ENCODE data around the gene FBXO24.
"Not testable (repeated sequence)": the region's sequence is repeated elsewhere in the genome, so short reads cannot be mapped to it uniquely, and the experiment has no call there.

The FBXO24 gene

GRCh38 chr7:100546926-100547800 is 39.0 kb upstream of the FBXO24 start:
- Mint-ChIP-seq H3K4me3 (no peak overlapping the region), H3K27me3 (ENCODE audit: low read depth, poor library complexity) (peaks cover 6% of the 10 kb centered on the region), H3K4me1 (peaks cover 63% of the 10 kb centered on the region), H3K27ac (no peak overlapping the region), H3K36me3 (ENCODE audit: low read depth) (peaks cover 6% of the 10 kb centered on the region), H3K9me3 (no peaks in the 10 kb centered on the region)
- no peak for DNase-seq
- TF ChIP-seq CTCF (IDR thresholded peaks at IDR 0.05): no peak

- DNase-seq: no peak
- Mint-ChIP-seq H3K9me3 (no peaks in the 10 kb centered on the region), H3K27me3 (ENCODE audit: low read depth, poor library complexity) (peaks cover 6% of the 10 kb centered on the region), H3K4me3 (no peak overlapping the region), H3K27ac (no peak overlapping the region), H3K4me1 (peaks cover 58% of the 10 kb centered on the region), H3K36me3 (ENCODE audit: low read depth) (peaks cover 11% of the 10 kb centered on the region)
- no peak for TF ChIP-seq CTCF (IDR thresholded peaks at IDR 0.05)
Measured at GRCh38 chr7:100547872-100548271, 38.3 kb upstream of the FBXO24 start.

GRCh38 chr7:100548446-100548845 is 37.7 kb upstream of the FBXO24 start:
- Mint-ChIP-seq H3K27ac (peak overlapping the region; percentile 18), H3K4me1 (peaks cover 55% of the 10 kb centered on the region), H3K36me3 (ENCODE audit: low read depth) (peaks cover 11% of the 10 kb centered on the region)
- not testable (repeated sequence) for DNase-seq; H3K4me3 Mint-ChIP-seq; H3K9me3 Mint-ChIP-seq; H3K27me3 Mint-ChIP-seq (ENCODE audit: low read depth, poor library complexity)

GRCh38 chr7:100552532-100552931 is 33.6 kb upstream of the FBXO24 start:
- Mint-ChIP-seq H3K4me1 (peaks cover 14% of the 10 kb centered on the region), H3K36me3 (ENCODE audit: low read depth) (peaks cover 22% of the 10 kb centered on the region), H3K27ac (no peak overlapping the region), H3K27me3 (ENCODE audit: low read depth, poor library complexity) (no peaks in the 10 kb centered on the region), H3K9me3 (no peaks in the 10 kb centered on the region), H3K4me3 (no peak overlapping the region)
- no peak for TF ChIP-seq CTCF (IDR thresholded peaks at IDR 0.05)
- DNase-seq: no peak

- Mint-ChIP-seq H3K27ac (no peak overlapping the region), H3K4me3 (no peak overlapping the region), H3K9me3 (no peaks in the 10 kb centered on the region), H3K27me3 (ENCODE audit: low read depth, poor library complexity) (no peaks in the 10 kb centered on the region), H3K4me1 (peaks cover 9% of the 10 kb centered on the region), H3K36me3 (ENCODE audit: low read depth) (peaks cover 22% of the 10 kb centered on the region)
- DNase-seq: no peak
- no peak for TF ChIP-seq CTCF (IDR thresholded peaks at IDR 0.05)
Measured at GRCh38 chr7:100553032-100553431, 33.1 kb upstream of the FBXO24 start.

- H3K27ac Mint-ChIP-seq: no peak overlapping the region
- no peak for TF ChIP-seq CTCF (IDR thresholded peaks at IDR 0.05)
- no peak for DNase-seq
- H3K36me3 Mint-ChIP-seq (ENCODE audit: low read depth): peaks cover 16% of the 10 kb centered on the region
- no peaks in the 10 kb centered on the region for H3K9me3 Mint-ChIP-seq
- no peaks in the 10 kb centered on the region for H3K27me3 Mint-ChIP-seq (ENCODE audit: low read depth, poor library complexity)
- H3K4me3 Mint-ChIP-seq: no peak overlapping the region
- no peaks in the 10 kb centered on the region for H3K4me1 Mint-ChIP-seq
Measured at GRCh38 chr7:100555701-100556100, 30.4 kb upstream of the FBXO24 start.

Measured in nephron progenitor cell (in vitro differentiated cells).